Measurements from ENCODE around the gene ISLR2. TPM values are rescaled to one million over a fixed set of nuclear protein-coding genes. Genes with fewer than 3 reads are reported as not detected.

The ISLR2 gene
- total RNA-seq, 2 donors from 2014 or later, result not detected

GRCh38 chr15:74179101-74179841 is 48.9 kb downstream of the ISLR2 start:
- H3K9me3 Mint-ChIP-seq, result no peaks in the 10 kb centered on the region
- no peak for DNase-seq (ENCODE audit: low spot score in 2 of 2)
- H3K27ac Mint-ChIP-seq, result no peak overlapping the region
- H3K36me3 Mint-ChIP-seq, result no peaks in the 10 kb centered on the region
- no peak for ATAC-seq

- DNase-seq (ENCODE audit: low spot score in 2 of 2) (no peak), ATAC-seq (no peak)
- Mint-ChIP-seq H3K36me3 (no peaks in the 10 kb centered on the region), H3K27ac (no peak overlapping the region), H3K9me3 (no peaks in the 10 kb centered on the region)
These were observed 49.8 kb downstream of the ISLR2 start for GRCh38 chr15:74179983-74180880.

GRCh38 chr15:74180881-74181602 is 50.7 kb downstream of the ISLR2 start:
- H3K9me3 Mint-ChIP-seq, result no peaks in the 10 kb centered on the region
- H3K27ac Mint-ChIP-seq, result no peak overlapping the region
- H3K36me3 Mint-ChIP-seq, result no peaks in the 10 kb centered on the region
- DNase-seq (ENCODE audit: low spot score in 2 of 2) (no peak), ATAC-seq (no peak)

GRCh38 chr15:74182131-74182530 is 51.7 kb downstream of the ISLR2 start:
- no peak for ATAC-seq
- no peak for DNase-seq (ENCODE audit: low spot score in 2 of 2)
- no peaks in the 10 kb centered on the region for H3K9me3 Mint-ChIP-seq
- H3K27ac Mint-ChIP-seq, result no peak overlapping the region
- H3K36me3 Mint-ChIP-seq, result no peaks in the 10 kb centered on the region

- H3K27ac Mint-ChIP-seq, result no peak overlapping the region
- no peak for DNase-seq (ENCODE audit: low spot score in 2 of 2)
- ATAC-seq, result peak; percentile 26 to 71
- no peaks in the 10 kb centered on the region for H3K36me3 Mint-ChIP-seq
- no peaks in the 10 kb centered on the region for H3K9me3 Mint-ChIP-seq
These were observed 54.3 kb downstream of the ISLR2 start for GRCh38 chr15:74184582-74185091.

GRCh38 chr15:74185710-74186348 is 55.4 kb downstream of the ISLR2 start:
- DNase-seq (ENCODE audit: low spot score in 2 of 2) (no peak), ATAC-seq (peak; percentile 34 to 37)
- Mint-ChIP-seq H3K9me3 (no peaks in the 10 kb centered on the region), H3K27ac (no peak overlapping the region), H3K36me3 (no peaks in the 10 kb centered on the region)

Other genes with a start within 250 kb of the ISLR2 start
- gene LOXL1, start 204.1 kb upstream of the ISLR2 start, total RNA-seq, result under 1 TPM; 0.27 to 0.78 TPM
- 1 to 10 TPM; 5.9 to 7.2 TPM for gene STOML1, start 138.3 kb upstream of the ISLR2 start, total RNA-seq
- gene PML, start 135.9 kb upstream of the ISLR2 start, total RNA-seq, result 10 to 100 TPM; 76.3 to 91.7 TPM
- gene GOLGA6A, start 48.0 kb upstream of the ISLR2 start, total RNA-seq, result 1 to 10 TPM in 1 of 2 donors, not detected in 1; 1.1 TPM
- not detected for gene ISLR, start 43.1 kb downstream of the ISLR2 start, total RNA-seq
- under 1 TPM in 1 of 2 donors, not detected in 1; 0.14 TPM for gene STRA6, start 72.2 kb downstream of the ISLR2 start, total RNA-seq
- not detected for gene CCDC33, start 105.7 kb downstream of the ISLR2 start, total RNA-seq
- under 1 TPM in 1 of 2 donors, not detected in 1; 0.59 TPM for gene CYP11A1, start 237.1 kb downstream of the ISLR2 start, total RNA-seq

Measured in activated naive CD4-positive, alpha-beta T cell treated with anti-CD3 and anti-CD28 coated beads, Interleukin-2, amount 50 U/mL, for 72 hours (primary cell).